Measurements from ENCODE around the gene TCF20.

The TCF20 gene

GRCh38 chr22:42231929-42232328 lies 38.5 kb downstream of the TCF20 start:
- no peak for TF ChIP-seq CTCF (conservative IDR thresholded peaks at IDR 0.05; ENCODE audit: low read depth, low read length)
- no peak overlapping the region for H3K4me3 ChIP-seq (IDR thresholded peaks at IDR 0.05; ENCODE audit: insufficient read depth, low read depth, low read length)
- no peak overlapping the region for H3K9ac ChIP-seq
- peaks cover 85% of the 10 kb centered on the region; the same call in 1 of the 2 replicates for H3K79me2 ChIP-seq (ENCODE audit: insufficient read depth, low read depth)
- no peaks in the 10 kb centered on the region for H3K27me3 ChIP-seq (ENCODE audit: insufficient read depth, low read depth)
- no peak overlapping the region for H3K4me2 ChIP-seq
- no peak overlapping the region for H3K27ac ChIP-seq
- peaks cover 13% of the 10 kb centered on the region for H3K4me1 ChIP-seq (ENCODE audit: low read depth, poor library complexity, severe bottlenecking)
- H3K36me3 ChIP-seq (ENCODE audit: insufficient read depth): no peaks in the 10 kb centered on the region
- no peak overlapping the region for H2AFZ ChIP-seq (ENCODE audit: low read depth)
- H4K20me1 ChIP-seq (ENCODE audit: insufficient read depth): 0 out of 2 replicates have a peak, but pooled peaks cover 4% of the 10 kb centered on the region

- no peak overlapping the region for H3K9ac ChIP-seq
- no peak for TF ChIP-seq CTCF (conservative IDR thresholded peaks at IDR 0.05; ENCODE audit: low read depth, low read length)
- H2AFZ ChIP-seq (ENCODE audit: low read depth): no peak overlapping the region
- 0 out of 2 replicates have a peak, but pooled peaks cover 4% of the 10 kb centered on the region for H4K20me1 ChIP-seq (ENCODE audit: insufficient read depth)
- peaks cover 84% of the 10 kb centered on the region for H3K79me2 ChIP-seq (ENCODE audit: insufficient read depth, low read depth)
- H3K4me2 ChIP-seq: no peak overlapping the region
- no peaks in the 10 kb centered on the region for H3K27me3 ChIP-seq (ENCODE audit: insufficient read depth, low read depth)
- peaks cover 10% of the 10 kb centered on the region for H3K4me1 ChIP-seq (ENCODE audit: low read depth, poor library complexity, severe bottlenecking)
- no peak overlapping the region for H3K4me3 ChIP-seq (IDR thresholded peaks at IDR 0.05; ENCODE audit: insufficient read depth, low read depth, low read length)
- H3K27ac ChIP-seq: no peak overlapping the region
- no peaks in the 10 kb centered on the region for H3K36me3 ChIP-seq (ENCODE audit: insufficient read depth)
Measured at GRCh38 chr22:42229455-42230149, 40.9 kb downstream of the TCF20 start.

- peaks cover 17% of the 10 kb centered on the region for H3K4me1 ChIP-seq (ENCODE audit: low read depth, poor library complexity, severe bottlenecking)
- no peak overlapping the region for H3K4me2 ChIP-seq
- no peak overlapping the region for H3K4me3 ChIP-seq (IDR thresholded peaks at IDR 0.05; ENCODE audit: insufficient read depth, low read depth, low read length)
- H4K20me1 ChIP-seq (ENCODE audit: insufficient read depth): 0 out of 2 replicates have a peak, but pooled peaks cover 4% of the 10 kb centered on the region
- peaks cover 78% of the 10 kb centered on the region for H3K79me2 ChIP-seq (ENCODE audit: insufficient read depth, low read depth)
- H2AFZ ChIP-seq (ENCODE audit: low read depth): no peak overlapping the region
- H3K9ac ChIP-seq: no peak overlapping the region
- no peaks in the 10 kb centered on the region for H3K27me3 ChIP-seq (ENCODE audit: insufficient read depth, low read depth)
- no peaks in the 10 kb centered on the region for H3K36me3 ChIP-seq (ENCODE audit: insufficient read depth)
- no peak overlapping the region for H3K27ac ChIP-seq
- TF ChIP-seq CTCF (conservative IDR thresholded peaks at IDR 0.05; ENCODE audit: low read depth, low read length): no peak
Measured at GRCh38 chr22:42228483-42228882, 42.0 kb downstream of the TCF20 start.

- no peak overlapping the region for H2AFZ ChIP-seq (ENCODE audit: low read depth)
- H3K79me2 ChIP-seq (ENCODE audit: insufficient read depth, low read depth): peaks cover 79% of the 10 kb centered on the region
- 0 out of 2 replicates have a peak, but pooled peaks cover 4% of the 10 kb centered on the region for H4K20me1 ChIP-seq (ENCODE audit: insufficient read depth)
- H3K36me3 ChIP-seq (ENCODE audit: insufficient read depth): no peaks in the 10 kb centered on the region
- H3K9ac ChIP-seq: no peak overlapping the region
- TF ChIP-seq CTCF (conservative IDR thresholded peaks at IDR 0.05; ENCODE audit: low read depth, low read length): no peak
- no peak overlapping the region for H3K4me3 ChIP-seq (IDR thresholded peaks at IDR 0.05; ENCODE audit: insufficient read depth, low read depth, low read length)
- H3K4me2 ChIP-seq: no peak overlapping the region
- no peaks in the 10 kb centered on the region for H3K27me3 ChIP-seq (ENCODE audit: insufficient read depth, low read depth)
- H3K4me1 ChIP-seq (ENCODE audit: low read depth, poor library complexity, severe bottlenecking): peaks cover 22% of the 10 kb centered on the region
- no peak overlapping the region for H3K27ac ChIP-seq
Measured at GRCh38 chr22:42227435-42227834, 43.0 kb downstream of the TCF20 start.

All from KMS-11 (cell line).